ENCODE results near the gene IL17RE. TPM values are rescaled to one million over a fixed set of nuclear protein-coding genes. Genes with fewer than 3 reads are reported as not detected.
A peak's percentile ranks its signal among the peaks of the same experiment; 100 is the strongest.
"Not testable (repeated sequence)": the region's sequence is repeated elsewhere in the genome, so short reads cannot be mapped to it uniquely, and the experiment has no call there.

The IL17RE gene
- total RNA-seq, 4 donors from 2014 or later = 49.2 to 116 (median 77.8) TPM

DNA sequence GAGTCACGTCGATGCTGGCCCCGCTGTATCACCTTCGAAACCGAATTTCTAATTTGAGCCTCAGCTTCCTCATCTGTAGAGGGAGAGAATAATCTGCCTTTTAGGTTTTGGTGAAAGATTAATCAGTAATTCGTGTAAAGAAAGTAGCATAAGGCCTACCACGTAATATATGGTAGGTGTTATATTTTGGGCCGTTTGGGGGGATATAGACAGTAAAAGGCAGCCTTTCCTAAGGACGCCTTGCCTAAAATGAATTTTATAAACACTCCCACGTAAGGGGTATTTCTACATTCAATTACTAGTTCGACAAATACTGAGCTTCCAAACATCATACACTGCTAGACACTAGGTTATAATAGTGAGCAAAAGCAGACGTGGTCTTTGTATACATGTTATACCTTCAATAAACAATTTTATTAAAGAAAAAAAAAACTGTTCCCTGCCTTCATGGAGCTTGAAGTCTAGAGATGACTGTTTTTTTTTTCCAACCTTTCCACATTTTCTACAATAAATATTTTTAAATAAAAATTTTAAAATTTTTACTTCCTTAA lies 11.5 kb upstream of the IL17RE start:
- DNase-seq (ENCODE audit: low spot score in 2 of 2) = no peak
- Histone ChIP-seq H3K9me3 (no peaks in the 10 kb centered on the region), H3K27me3 (no peaks in the 10 kb centered on the region), H3K27ac (peak overlapping the region; percentile 96), H3K4me1 (peaks cover 35% of the 10 kb centered on the region), H3K36me3 (peaks cover 6% of the 10 kb centered on the region), H3K4me3 (peak overlapping the region; percentile 86)
- TF ChIP-seq CTCF (IDR thresholded peaks at IDR 0.05) (no peak), POLR2A (IDR thresholded peaks at IDR 0.05) (no peak), POLR2AphosphoS5 (IDR thresholded peaks at IDR 0.05) (no peak), EP300 (IDR thresholded peaks at IDR 0.05) (no peak)
- 5% methylated on average over 12 of the region's 12 CpGs for WGBS

GRCh38 chr3:9893739-9894138 lies 8.9 kb upstream of the IL17RE start:
- WGBS = 100% methylated on average over 1 of the region's 1 CpG
- TF ChIP-seq CTCF (IDR thresholded peaks at IDR 0.05) = no peak
- no peak for TF ChIP-seq EP300 (IDR thresholded peaks at IDR 0.05)
- no peak for TF ChIP-seq POLR2A (IDR thresholded peaks at IDR 0.05)
- TF ChIP-seq POLR2AphosphoS5 (IDR thresholded peaks at IDR 0.05) = no peak
- Histone ChIP-seq H3K9me3 (no peaks in the 10 kb centered on the region), H3K27ac (peak overlapping the region; percentile 61), H3K4me1 (peaks cover 51% of the 10 kb centered on the region), H3K36me3 (peaks cover 6% of the 10 kb centered on the region), H3K4me3 (no peak overlapping the region), H3K27me3 (no peaks in the 10 kb centered on the region)
- no peak for DNase-seq (ENCODE audit: low spot score in 2 of 2)

- H3K9me3 ChIP-seq; H3K27me3 ChIP-seq; H3K4me3 ChIP-seq; DNase-seq (ENCODE audit: low spot score in 2 of 2); H3K36me3 ChIP-seq; H3K27ac ChIP-seq: not testable (repeated sequence)
- 96% methylated on average over 3 of the region's 3 CpGs for WGBS
- H3K4me1 ChIP-seq = peaks cover 56% of the 10 kb centered on the region
Observed at GRCh38 chr3:9895715-9896114, 6.9 kb upstream of the IL17RE start.

DNA sequence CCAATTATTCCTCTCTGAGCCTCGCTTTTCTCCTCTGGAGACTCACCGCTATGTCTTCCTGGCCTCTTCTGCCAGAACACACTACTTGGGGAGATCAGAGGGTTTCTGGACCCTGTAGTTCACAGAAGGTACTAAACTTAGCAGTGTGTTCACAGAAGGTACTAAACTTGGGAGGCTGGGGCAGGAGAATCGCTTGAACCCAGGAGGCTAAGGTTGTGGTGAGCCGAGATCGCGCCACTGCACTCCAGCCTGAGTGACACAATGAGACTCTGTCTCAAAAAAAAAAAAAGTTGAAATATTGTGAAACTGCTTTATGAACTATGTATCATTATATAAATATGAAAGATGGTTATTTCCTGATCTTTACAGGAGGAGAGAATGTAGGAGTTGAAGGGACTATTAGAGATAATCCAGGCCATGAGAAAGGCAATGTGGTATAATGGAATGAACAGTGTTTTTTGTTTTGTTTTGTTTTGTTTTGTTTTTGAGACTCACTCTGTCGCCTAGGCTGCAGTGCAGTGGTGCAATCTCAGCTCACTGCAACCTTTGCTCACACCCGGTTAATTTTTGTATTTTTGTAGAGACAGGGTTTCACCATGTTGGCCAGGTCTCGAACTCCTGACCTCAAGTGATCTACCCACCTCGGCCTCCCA lies 5.8 kb upstream of the IL17RE start:
- H3K4me1 ChIP-seq = peaks cover 45% of the 10 kb centered on the region
- not testable (repeated sequence) for H3K4me3 ChIP-seq; H3K9me3 ChIP-seq; H3K36me3 ChIP-seq; H3K27me3 ChIP-seq; DNase-seq (ENCODE audit: low spot score in 2 of 2)
- H3K27ac ChIP-seq = peak overlapping the region; percentile 50
- 79% methylated on average over 10 of the region's 10 CpGs for WGBS

- peaks cover 6% of the 10 kb centered on the region for H3K36me3 ChIP-seq
- no peaks in the 10 kb centered on the region for H3K27me3 ChIP-seq
- no peak overlapping the region for H3K4me3 ChIP-seq
- 63% methylated on average over 3 of the region's 4 CpGs for WGBS
- peaks cover 48% of the 10 kb centered on the region for H3K4me1 ChIP-seq
- no peaks in the 10 kb centered on the region for H3K9me3 ChIP-seq
- peak overlapping the region; percentile 50 for H3K27ac ChIP-seq
- TF ChIP-seq POLR2AphosphoS5 (IDR thresholded peaks at IDR 0.05) (no peak), CTCF (IDR thresholded peaks at IDR 0.05) (no peak), POLR2A (IDR thresholded peaks at IDR 0.05) (no peak), EP300 (IDR thresholded peaks at IDR 0.05) (no peak)
- no peak for DNase-seq (ENCODE audit: low spot score in 2 of 2)
Observed at GRCh38 chr3:9897408-9898372, 5.0 kb upstream of the IL17RE start.
